GM10266 (cell line): Measurements from ENCODE around the gene NDP.

Experiments
- DNase-seq: peaks from one replicate; pipeline ENCODE4 v3.0.0; 2012; ENCODE audit errors: extremely low spot score
- TF ChIP-seq, protein P1 (sequence below): IDR thresholded peaks from 2 replicates; pipeline ENCODE4 v1.5.1; 2012; ENCODE audit warnings: mild to moderate bottlenecking, low read depth; ENCODE audit not compliant: control insufficient read depth, insufficient read depth; ENCODE audit errors: missing control alignments

The NDP gene

DNA sequence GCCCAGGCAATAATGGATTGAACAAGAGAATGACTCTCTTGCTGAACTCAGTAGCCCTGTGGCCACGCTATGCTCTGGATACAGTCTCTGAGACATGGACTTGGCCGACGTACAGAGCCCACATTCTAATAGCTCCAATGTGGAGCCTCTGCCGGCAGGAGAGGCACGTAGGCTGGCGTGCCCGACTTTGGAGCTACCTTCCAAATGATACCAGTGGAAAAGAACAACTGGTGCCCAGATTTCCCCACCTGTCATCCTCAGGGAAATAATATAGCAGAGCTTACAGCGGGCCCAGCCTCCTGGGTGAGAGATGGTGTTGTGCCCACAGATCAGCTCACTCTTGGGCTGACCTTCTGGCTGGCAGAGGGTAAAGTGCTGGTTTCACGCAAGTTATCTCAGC, 10.6 kb downstream of the NDP start:
- no peak for DNase-seq
- TF ChIP-seq, protein P1, sequence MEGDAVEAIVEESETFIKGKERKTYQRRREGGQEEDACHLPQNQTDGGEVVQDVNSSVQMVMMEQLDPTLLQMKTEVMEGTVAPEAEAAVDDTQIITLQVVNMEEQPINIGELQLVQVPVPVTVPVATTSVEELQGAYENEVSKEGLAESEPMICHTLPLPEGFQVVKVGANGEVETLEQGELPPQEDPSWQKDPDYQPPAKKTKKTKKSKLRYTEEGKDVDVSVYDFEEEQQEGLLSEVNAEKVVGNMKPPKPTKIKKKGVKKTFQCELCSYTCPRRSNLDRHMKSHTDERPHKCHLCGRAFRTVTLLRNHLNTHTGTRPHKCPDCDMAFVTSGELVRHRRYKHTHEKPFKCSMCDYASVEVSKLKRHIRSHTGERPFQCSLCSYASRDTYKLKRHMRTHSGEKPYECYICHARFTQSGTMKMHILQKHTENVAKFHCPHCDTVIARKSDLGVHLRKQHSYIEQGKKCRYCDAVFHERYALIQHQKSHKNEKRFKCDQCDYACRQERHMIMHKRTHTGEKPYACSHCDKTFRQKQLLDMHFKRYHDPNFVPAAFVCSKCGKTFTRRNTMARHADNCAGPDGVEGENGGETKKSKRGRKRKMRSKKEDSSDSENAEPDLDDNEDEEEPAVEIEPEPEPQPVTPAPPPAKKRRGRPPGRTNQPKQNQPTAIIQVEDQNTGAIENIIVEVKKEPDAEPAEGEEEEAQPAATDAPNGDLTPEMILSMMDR = no peak

DNA sequence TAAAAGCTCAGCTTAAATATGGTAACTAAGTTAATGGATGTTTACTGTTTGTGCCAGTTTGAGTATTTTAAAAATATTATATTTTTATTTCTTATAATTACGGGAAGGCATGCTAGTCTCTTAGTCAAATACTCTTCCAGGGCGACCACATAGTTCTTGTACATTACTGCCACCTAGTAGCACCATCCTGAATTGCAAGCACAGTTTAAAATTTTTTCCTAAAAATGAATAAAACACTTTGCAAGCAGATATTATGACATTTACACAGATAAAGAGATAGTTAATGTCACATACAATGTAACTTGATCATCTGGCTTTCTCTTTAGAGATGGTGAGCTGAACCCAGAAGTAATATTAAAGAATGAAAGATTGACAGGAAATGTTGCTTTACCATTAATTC, 11.5 kb downstream of the NDP start:
- no peak for DNase-seq

DNA sequence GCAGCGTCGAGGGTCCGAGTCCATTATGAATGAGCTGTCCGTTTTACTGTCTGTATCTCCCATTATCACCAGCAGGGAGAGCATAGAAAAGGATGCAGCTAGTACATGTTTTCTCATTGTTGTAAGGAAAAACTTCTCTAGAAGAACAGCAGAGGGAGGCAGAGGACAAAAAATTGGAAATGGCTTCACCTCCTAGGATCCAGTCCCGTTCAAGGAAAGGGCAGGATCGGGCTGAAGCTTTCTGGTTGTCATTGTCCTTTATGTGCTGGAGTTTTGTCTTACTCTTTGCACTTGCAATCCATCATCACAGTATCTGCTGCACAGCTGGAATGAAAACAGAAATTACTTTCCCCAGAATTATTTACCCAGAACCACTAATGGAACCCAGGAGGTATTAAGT, 14.7 kb downstream of the NDP start:
- DNase-seq = peak; percentile 5
- TF ChIP-seq, protein P1 = peak; percentile 36

More for the DNA sequence above, 11.5 kb downstream of the NDP start:
- TF ChIP-seq, protein P1 = no peak

DNA sequence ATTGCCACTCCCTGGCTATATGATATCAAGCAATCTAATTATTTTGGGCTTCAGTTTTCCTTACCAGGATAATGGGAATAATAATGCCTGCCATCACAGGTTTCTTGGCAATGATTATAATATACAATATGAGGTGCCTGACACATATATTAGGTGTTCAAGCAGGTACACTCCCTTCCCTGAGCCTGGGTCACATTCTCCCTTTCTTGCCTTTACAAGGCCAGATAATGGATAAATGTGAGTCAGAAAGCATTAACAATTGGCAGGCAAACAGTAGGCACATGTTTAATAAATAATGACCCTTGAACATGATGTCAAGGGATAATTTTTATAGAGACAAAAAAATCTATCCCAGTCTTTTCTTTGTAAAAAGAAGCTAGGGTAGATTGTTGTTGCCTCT, 17.2 kb downstream of the NDP start:
- TF ChIP-seq, protein P1 = no peak
- DNase-seq = no peak

DNA sequence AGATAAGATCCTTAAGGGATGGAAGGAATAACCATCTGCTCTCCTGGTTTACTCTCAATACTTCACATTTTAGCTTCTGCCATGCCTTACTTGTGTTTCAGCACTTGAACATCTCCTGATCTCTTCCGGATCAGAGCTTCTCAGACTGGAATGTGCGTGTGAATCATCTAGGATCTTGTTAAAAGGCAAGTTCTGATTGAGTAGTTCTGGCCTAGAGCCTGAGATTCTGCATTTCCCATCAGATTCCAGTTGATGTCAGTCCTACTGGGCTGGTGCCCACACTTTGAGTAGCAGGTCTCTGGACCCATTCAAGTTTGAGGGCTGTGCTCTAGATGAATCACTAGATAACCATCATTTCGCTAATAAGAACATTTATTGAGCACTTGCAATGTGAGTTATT, 20.0 kb downstream of the NDP start:
- TF ChIP-seq, protein P1 = no peak
- DNase-seq = no peak

DNA sequence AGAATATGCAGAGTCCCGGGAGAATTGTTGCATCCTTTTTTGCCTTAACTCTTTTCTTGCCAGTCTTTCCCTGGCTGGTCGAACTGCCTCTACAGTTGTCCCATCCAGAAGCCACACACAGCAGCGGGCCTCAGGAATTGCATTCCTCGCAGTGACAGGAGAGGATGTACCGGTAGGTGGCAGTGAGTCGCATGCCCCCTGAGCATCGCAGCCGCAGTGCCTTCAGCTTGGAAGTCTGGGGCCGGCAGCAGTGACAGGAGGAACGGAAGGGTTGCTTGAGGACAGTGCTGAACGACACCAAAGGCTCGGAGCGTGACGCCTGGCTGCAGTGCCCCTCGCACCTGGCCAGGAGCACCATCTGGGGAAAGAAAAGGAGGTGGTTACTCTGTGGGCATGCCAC, 23.5 kb downstream of the NDP start:
- no peak for DNase-seq

DNA sequence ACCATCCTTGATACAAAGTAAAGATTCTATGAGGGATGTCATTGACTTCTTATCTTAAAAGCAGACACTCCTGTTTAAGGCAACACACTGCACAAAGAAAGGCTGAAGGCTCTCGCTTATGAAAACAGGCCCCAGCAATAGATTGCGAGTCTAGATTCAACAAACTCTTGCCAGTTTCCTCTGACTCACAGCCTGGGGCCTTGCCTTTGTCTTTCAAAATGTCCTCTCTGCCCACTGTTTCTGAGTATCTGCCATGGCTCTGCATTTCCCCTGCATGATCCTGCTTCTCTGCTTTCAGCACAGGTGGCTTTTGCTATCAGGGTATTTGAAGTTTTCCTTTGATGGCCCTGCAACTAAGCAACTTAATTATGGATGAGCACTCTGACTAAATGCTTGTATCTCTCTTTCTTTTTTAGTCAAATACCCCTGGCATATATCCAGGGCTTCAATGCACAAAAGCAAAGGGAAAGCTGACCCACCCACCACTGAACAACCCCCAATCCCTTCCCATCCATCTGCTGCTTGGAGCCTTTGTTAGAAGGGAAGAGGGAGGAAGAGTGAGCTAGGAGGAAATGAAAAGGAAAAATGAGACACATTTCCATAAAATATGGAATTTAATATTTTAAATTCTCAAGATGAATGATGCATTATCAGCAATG, 32.2 kb downstream of the NDP start:
- TF ChIP-seq, protein P1 = no peak
- no peak for DNase-seq

More for the DNA sequence above, 23.5 kb downstream of the NDP start:
- TF ChIP-seq, protein P1 = peak; percentile 41
